Hematopoietic multipotent progenitor cell treated with erythropoietin and hydrocortisone succinate and interleukin-3 and kit ligand, for 17 days (in vitro differentiated cells): ENCODE measurements around the gene SNAPC4.
A peak's percentile ranks its signal among the peaks of the same experiment; 100 is the strongest.
"Not testable (repeated sequence)": the region's sequence is repeated elsewhere in the genome, so short reads cannot be mapped to it uniquely, and the experiment has no call there.

Experiments
- DNase-seq: peaks from one replicate; pipeline ENCODE4 v3.0.0-alpha.2; 2015; ENCODE audit warnings: low spot score

Gene SNAPC4

GRCh38 chr9:136433849-136434579, 34.0 kb upstream of the SNAPC4 start:
- no peak for DNase-seq

DNA sequence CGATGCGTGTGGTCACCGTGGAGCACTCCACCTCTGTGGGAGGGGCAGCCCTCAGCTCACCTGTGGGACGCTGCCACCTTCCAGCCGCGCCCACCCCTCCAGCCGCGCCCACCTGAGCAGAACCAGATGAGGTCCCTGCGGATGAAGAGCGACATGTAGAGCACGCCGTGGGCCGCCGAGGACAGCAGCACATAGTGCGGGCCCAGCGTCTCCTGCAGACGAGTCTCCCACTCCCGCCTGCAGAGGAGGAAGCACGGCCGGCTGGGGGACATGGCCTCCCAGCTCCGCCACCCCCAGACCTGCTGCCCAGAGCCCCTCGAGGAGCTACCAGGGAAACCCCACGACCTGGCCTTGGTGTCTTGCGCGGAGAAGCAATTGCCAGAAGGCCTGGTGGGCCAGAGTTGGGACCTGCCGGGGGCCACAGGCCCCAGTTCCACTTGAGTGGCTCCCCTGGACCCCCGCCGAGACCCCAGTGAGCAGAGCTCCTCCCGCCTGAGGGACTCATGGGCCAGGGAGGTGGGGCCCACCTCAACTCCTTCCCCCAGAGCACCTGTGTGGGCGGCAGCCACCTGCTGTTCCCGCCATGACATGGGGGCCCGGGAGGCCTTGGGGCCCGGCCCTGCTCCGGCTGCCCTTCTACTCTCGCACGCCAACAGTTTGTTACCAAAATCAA, 33.2 kb upstream of the SNAPC4 start:
- DNase-seq: no peak

- DNase-seq: no peak
Observed at GRCh38 chr9:136432591-136432990, 32.6 kb upstream of the SNAPC4 start.

DNA sequence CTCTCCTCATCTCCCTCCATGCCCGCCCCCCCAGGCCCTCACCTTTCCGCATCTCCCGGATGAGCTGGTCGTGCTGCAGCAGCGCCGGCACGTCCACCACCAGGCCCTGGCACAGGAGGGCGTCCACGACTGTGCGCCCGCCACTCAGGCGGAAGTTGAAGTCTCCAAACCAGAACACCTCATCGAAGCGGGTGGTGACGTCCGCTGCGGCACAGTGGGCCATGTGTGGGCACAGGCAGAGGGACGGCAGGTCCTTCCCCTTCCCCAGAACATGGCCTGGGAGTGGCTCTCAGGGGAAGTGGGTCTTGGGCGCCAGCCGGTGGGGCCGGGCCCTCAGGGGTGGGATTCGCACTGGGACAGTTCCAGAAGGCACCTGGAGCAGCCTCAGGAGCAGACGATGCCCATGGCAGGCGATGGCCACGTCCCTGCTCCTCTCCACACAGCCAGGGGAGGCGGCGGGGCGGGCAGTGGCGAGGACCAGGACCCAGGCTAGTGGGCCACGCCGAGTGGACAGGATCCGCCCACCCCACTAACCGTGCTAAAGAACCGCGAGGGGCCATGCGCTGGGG, 31.9 kb upstream of the SNAPC4 start:
- DNase-seq: no peak

DNA sequence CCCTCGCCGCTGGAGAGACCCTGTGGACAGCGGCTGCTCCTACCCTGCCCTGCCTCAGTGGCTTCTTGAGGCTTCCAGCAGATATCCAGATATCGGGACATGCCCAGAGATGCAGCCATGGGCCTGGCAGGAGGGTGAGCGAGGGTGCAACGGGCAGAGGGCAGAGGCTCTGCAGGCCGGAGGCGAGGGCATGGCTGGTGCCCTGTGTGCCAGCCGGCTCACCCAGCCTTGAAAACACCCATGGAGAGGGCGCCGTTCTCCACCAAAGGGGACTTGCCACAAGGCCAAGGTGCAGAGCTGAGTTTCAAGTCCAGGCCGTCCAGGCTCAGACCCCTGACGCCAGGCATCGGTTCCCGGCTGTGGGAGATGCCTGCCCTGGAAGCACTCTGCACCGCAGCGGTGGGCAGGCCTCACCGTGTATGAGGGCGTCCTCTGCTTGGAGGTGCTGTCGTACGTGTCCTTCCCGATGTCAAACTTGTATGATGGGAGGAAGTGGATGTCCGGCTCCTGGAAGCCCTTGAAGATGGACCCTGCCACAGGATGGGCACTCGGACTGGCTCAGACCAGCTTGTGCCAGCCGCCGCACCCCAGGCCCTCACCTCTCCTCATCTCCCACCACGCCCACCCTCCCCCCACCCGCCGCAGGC, 30.7 kb upstream of the SNAPC4 start:
- no peak for DNase-seq

DNA sequence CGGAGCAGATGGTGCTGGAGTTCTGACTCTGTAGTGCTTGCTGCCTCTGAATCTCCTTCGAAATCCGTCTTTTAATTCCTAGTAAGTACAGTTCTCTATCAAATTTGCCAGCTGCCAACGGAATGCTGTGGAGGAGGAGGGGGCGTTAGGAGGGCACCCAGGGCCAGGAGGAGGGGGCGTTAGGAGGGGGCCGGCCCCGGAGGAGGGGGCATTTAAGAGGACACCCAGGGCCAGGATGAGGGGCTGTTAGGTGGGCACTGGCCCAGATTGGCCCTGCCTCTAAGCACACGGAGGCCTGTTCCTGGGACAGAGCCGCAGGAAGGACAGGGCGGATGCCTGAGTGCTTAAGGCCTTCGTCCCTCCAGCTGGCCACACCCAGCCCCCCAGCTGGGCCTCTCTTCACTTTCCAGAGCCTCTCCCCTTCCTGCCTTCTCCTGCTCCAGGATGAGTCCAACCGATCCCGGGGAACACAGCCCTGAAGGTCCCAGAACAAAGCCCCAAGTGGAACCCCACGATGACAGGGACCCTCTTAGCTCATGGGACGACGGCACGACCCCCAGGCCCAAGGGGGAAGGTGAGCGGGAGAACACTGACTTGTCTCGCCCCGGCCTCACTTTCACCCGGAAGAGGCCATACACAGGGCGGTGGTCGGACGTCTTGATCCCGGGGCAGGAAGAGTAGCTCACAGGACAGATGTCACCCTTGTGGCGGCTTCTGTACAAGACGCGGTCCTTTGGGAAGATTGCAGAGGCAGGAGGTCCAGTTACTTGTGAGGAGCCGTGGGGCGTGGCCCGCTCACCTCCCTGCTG, 29.9 kb upstream of the SNAPC4 start:
- no peak for DNase-seq

DNA sequence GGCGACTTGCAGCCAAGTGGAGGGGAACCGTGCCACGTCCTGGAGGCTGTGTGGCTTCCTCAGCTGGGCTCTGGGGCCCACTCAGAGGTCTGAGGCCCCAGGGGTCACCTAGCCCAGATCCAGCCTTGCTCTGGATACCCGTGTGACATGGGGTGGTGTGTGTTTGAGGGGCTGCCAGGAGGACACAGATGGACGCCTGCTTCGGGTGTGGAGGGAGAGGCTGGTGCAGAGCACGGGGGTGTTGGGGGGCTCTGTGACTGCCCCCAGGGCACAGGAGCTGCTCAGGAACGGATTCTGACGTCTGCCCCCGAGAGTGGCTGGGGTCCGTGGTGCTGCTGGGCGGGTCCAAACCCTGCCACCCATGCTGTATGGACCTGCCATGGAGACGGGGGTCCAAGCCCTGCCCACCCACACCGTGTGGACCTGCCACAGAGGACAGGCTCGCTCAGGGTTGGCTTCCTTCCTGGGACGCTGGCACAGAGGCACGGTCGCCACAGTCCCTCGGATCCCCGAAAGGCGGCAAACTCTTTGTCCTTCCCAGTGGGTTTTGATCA, 29.2 kb upstream of the SNAPC4 start:
- DNase-seq: no peak

DNA sequence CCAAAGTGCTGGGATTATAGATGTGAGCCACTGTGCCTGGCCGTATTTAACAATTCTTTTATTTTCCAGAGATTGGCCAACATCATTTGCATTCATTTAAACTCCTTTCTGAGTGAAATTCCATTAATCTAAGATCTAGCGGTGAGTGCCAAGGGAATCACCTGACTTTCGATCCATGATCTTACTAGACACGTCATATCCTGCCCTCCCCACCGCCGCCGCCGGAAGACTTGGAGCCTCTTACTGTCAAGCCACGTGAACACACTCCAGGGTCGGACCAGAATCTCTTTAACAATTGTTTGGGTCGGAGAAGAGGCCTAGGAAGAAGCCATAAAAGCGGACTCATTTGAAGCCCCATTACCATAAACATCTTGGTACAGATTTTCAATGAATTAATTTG, 26.8 kb upstream of the SNAPC4 start:
- no peak for DNase-seq

- not testable (repeated sequence) for DNase-seq
Observed at GRCh38 chr9:136425367-136425766, 25.4 kb upstream of the SNAPC4 start.

- DNase-seq: no peak
Observed at GRCh38 chr9:136424750-136425362, 24.9 kb upstream of the SNAPC4 start.

- DNase-seq: no peak
Observed at GRCh38 chr9:136423432-136424146, 23.6 kb upstream of the SNAPC4 start.

- DNase-seq: no peak
Observed at GRCh38 chr9:136422876-136423275, 22.9 kb upstream of the SNAPC4 start.

DNA sequence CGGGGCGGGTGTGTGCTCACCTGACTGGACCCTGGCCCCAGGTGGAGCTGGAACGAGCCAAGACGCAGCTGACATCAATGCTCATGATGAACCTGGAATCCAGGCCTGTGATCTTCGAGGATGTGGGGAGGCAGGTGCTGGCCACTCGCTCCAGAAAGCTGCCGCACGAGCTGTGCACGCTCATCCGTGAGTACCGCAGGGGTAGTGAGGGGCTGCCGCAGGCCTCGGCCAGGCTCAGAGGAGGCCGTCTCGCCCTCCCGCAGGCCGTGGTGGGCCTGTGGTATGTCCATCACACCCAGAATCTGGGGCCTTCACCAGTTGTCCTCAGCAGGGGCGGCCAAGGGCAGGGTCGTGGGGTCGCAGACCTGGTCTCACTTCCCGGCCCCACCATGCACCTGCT, 21.8 kb upstream of the SNAPC4 start:
- no peak for DNase-seq

DNA sequence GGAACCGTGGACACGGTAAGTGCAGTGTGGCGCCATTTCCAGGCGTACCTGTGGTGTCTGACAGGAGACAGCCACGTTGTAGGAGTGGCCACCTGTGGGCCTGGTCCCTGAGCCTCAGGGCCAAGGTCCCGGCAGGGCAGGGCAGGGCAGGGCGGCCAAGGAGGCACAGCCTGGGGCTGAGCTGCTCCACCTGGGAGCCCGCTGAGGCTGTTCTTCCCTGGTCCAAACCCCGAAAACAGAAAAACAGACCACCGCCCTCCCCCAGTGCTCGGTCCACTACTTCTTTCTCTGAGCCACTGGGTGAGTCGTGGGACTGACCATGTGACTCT, 19.1 kb upstream of the SNAPC4 start:
- DNase-seq: no peak

- DNase-seq: no peak
Observed at GRCh38 chr9:136418182-136419091, 18.5 kb upstream of the SNAPC4 start.

- DNase-seq: no peak
Observed at GRCh38 chr9:136416914-136417313, 16.9 kb upstream of the SNAPC4 start.

DNA sequence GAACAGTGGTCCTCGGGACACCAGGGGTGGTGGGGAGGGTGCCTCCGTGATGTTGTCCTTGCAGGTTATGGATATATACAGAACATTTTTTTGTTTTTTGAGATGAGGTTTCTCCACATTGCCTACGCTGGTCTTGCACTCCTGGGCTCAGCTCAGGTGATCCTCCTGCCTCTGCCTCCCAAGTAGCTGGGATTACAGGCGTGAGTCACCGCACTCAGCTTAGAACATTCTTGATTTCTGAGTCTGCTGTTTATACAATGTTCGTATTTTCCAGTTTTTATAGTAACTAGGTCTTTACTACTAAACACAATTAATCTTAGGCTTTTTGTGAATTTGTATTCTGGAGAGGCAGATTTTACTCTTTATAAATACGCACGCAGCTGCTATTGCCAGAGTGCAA, 16.5 kb upstream of the SNAPC4 start:
- DNase-seq: no peak

GRCh38 chr9:136412962-136413361, 13.0 kb upstream of the SNAPC4 start:
- DNase-seq: no peak

DNA sequence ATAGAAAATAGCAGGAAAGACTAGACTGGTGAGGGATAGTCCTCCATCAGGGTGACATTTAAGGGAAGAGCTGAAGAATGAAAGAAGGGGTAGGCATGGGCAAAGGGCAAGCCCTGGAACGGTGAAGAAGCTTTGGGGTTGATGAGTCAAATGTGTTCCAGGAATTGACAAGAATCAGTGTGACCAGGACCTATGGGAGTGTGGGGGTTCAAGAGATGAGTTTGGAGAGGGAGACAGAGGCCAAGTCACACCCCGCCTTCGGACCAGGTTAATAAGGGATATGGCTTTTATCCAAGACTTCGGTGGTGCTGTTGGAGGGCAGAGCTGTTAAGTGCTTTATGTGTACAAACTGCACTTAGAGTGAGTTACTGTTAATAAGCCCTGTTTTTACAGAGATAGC, 11.4 kb upstream of the SNAPC4 start:
- peak; percentile 17 for DNase-seq
